ENCODE results near the gene ABHD12.
A peak's percentile ranks its signal among the peaks of the same experiment; 100 is the strongest.

The ABHD12 gene

GRCh38 chr20:25353747-25354705, 36.6 kb downstream of the ABHD12 start:
- Histone ChIP-seq H3K18ac (ENCODE audit: low read length) (peak overlapping the region; percentile 5), H3K27ac (replicated peaks; ENCODE audit: low read length) (no peak overlapping the region), H2BK5ac (ENCODE audit: low read length) (no peak overlapping the region), H3K27me3 (ENCODE audit: control insufficient read depth in 3 of 3, insufficient read depth in 3 of 3, low read depth in 1 of 3, low read length in 3 of 3) (no peaks in the 10 kb centered on the region), H2BK12ac (ENCODE audit: low read length) (no peak overlapping the region), H3K4me1 (ENCODE audit: control insufficient read depth in 2 of 2, insufficient read depth in 1 of 2, low read depth in 1 of 2, low read length in 2 of 2) (peaks cover 3 to 16% of the 10 kb centered on the region in 2 donors), H3K4ac (ENCODE audit: low read length) (no peak overlapping the region), H3K9ac (ENCODE audit: low read depth, low read length, poor library complexity) (peak overlapping the region; percentile 24), H3K9me3 (replicated peaks in 1 of 2; ENCODE audit: control insufficient read depth in 2 of 2, insufficient read depth in 1 of 2, low read depth in 1 of 2, low read length in 2 of 2) (no peaks in the 10 kb centered on the region), H3K14ac (ENCODE audit: low read length) (no peak overlapping the region), H3K23ac (ENCODE audit: low read depth, low read length, poor library complexity) (peak overlapping the region; percentile 17), H2AK5ac (ENCODE audit: low read depth, low read length) (peak overlapping the region; percentile 81), H4K8ac (ENCODE audit: low read depth, low read length) (no peak overlapping the region), H3K79me1 (ENCODE audit: low read depth, low read length) (peaks cover 10% of the 10 kb centered on the region), H2AFZ (ENCODE audit: low read length) (no peak overlapping the region), H3K4me3 (ENCODE audit: low read length in 2 of 2) (no peak overlapping the region), H3K4me2 (ENCODE audit: insufficient read depth, low read length, poor library complexity, severe bottlenecking) (no peak overlapping the region), H3K36me3 (replicated peaks in 1 of 2; ENCODE audit: control insufficient read depth in 2 of 2, insufficient read depth in 2 of 2, low read length in 2 of 2) (no peaks in the 10 kb centered on the region), H2BK15ac (ENCODE audit: low read length) (no peak overlapping the region), H2BK120ac (ENCODE audit: low read depth, low read length) (no peak overlapping the region), H4K91ac (ENCODE audit: low read depth, low read length, poor library complexity) (no peak overlapping the region)
- DNase-seq (ENCODE audit: low spot score), result peak; percentile 12
- no CpG with 5 or more reads among the region's 15 CpGs for WGBS, 2 donors (ENCODE audit: extremely low coverage in 2 of 2, insufficient read length in 2 of 2, insufficient replicate concordance in 1 of 2)

GRCh38 chr20:25353353-25353746, 37.3 kb downstream of the ABHD12 start:
- no peak overlapping the region for H3K4me2 ChIP-seq (ENCODE audit: insufficient read depth, low read length, poor library complexity, severe bottlenecking)
- H3K79me1 ChIP-seq (ENCODE audit: low read depth, low read length), result peaks cover 7% of the 10 kb centered on the region
- no peak overlapping the region for H2BK15ac ChIP-seq (ENCODE audit: low read length)
- no peaks in the 10 kb centered on the region for H3K9me3 ChIP-seq (replicated peaks in 1 of 2; ENCODE audit: control insufficient read depth in 2 of 2, insufficient read depth in 1 of 2, low read depth in 1 of 2, low read length in 2 of 2)
- H3K27ac ChIP-seq (replicated peaks; ENCODE audit: low read length), result no peak overlapping the region
- H3K18ac ChIP-seq (ENCODE audit: low read length), result peak overlapping the region; percentile 5
- H3K4me3 ChIP-seq (ENCODE audit: low read length in 2 of 2), result no peak overlapping the region
- H3K4me1 ChIP-seq (ENCODE audit: control insufficient read depth in 2 of 2, insufficient read depth in 1 of 2, low read depth in 1 of 2, low read length in 2 of 2), result peaks cover 3 to 15% of the 10 kb centered on the region in 2 donors
- no peaks in the 10 kb centered on the region for H3K36me3 ChIP-seq (replicated peaks in 1 of 2; ENCODE audit: control insufficient read depth in 2 of 2, insufficient read depth in 2 of 2, low read length in 2 of 2)
- no peak overlapping the region for H2BK120ac ChIP-seq (ENCODE audit: low read depth, low read length)
- no peak overlapping the region for H3K4ac ChIP-seq (ENCODE audit: low read length)
- no peak overlapping the region for H2BK12ac ChIP-seq (ENCODE audit: low read length)
- no peak overlapping the region for H3K14ac ChIP-seq (ENCODE audit: low read length)
- H4K91ac ChIP-seq (ENCODE audit: low read depth, low read length, poor library complexity), result no peak overlapping the region
- H3K23ac ChIP-seq (ENCODE audit: low read depth, low read length, poor library complexity), result no peak overlapping the region
- H3K27me3 ChIP-seq (ENCODE audit: control insufficient read depth in 3 of 3, insufficient read depth in 3 of 3, low read depth in 1 of 3, low read length in 3 of 3), result no peaks in the 10 kb centered on the region
- no peak overlapping the region for H2AFZ ChIP-seq (ENCODE audit: low read length)
- H2BK5ac ChIP-seq (ENCODE audit: low read length), result no peak overlapping the region
- no peak for DNase-seq (ENCODE audit: low spot score)
- no peak overlapping the region for H3K9ac ChIP-seq (ENCODE audit: low read depth, low read length, poor library complexity)
- no peak overlapping the region for H4K8ac ChIP-seq (ENCODE audit: low read depth, low read length)
- peak overlapping the region; percentile 81 for H2AK5ac ChIP-seq (ENCODE audit: low read depth, low read length)
- no CpG with 5 or more reads among the region's 3 CpGs for WGBS, 2 donors (ENCODE audit: extremely low coverage in 2 of 2, insufficient read length in 2 of 2, insufficient replicate concordance in 1 of 2)

- DNase-seq (ENCODE audit: low spot score), result no peak
- Histone ChIP-seq H2BK120ac (ENCODE audit: low read depth, low read length) (no peak overlapping the region), H3K36me3 (replicated peaks in 1 of 2; ENCODE audit: control insufficient read depth in 2 of 2, insufficient read depth in 2 of 2, low read length in 2 of 2) (no peaks in the 10 kb centered on the region), H3K4ac (ENCODE audit: low read length) (no peak overlapping the region), H3K4me2 (ENCODE audit: insufficient read depth, low read length, poor library complexity, severe bottlenecking) (no peak overlapping the region), H2AK5ac (ENCODE audit: low read depth, low read length) (no peak overlapping the region), H4K91ac (ENCODE audit: low read depth, low read length, poor library complexity) (no peak overlapping the region), H3K23ac (ENCODE audit: low read depth, low read length, poor library complexity) (no peak overlapping the region), H2BK5ac (ENCODE audit: low read length) (no peak overlapping the region), H3K4me1 (ENCODE audit: control insufficient read depth in 2 of 2, insufficient read depth in 1 of 2, low read depth in 1 of 2, low read length in 2 of 2) (peaks cover 3 to 15% of the 10 kb centered on the region in 2 donors), H3K9me3 (replicated peaks in 1 of 2; ENCODE audit: control insufficient read depth in 2 of 2, insufficient read depth in 1 of 2, low read depth in 1 of 2, low read length in 2 of 2) (no peaks in the 10 kb centered on the region), H3K27me3 (ENCODE audit: control insufficient read depth in 3 of 3, insufficient read depth in 3 of 3, low read depth in 1 of 3, low read length in 3 of 3) (no peaks in the 10 kb centered on the region), H2BK15ac (ENCODE audit: low read length) (no peak overlapping the region), H3K79me1 (ENCODE audit: low read depth, low read length) (peaks cover 5% of the 10 kb centered on the region), H2BK12ac (ENCODE audit: low read length) (no peak overlapping the region), H3K27ac (replicated peaks; ENCODE audit: low read length) (no peak overlapping the region), H3K9ac (ENCODE audit: low read depth, low read length, poor library complexity) (no peak overlapping the region), H3K18ac (ENCODE audit: low read length) (no peak overlapping the region), H3K14ac (ENCODE audit: low read length) (no peak overlapping the region), H2AFZ (ENCODE audit: low read length) (no peak overlapping the region), H3K4me3 (ENCODE audit: low read length in 2 of 2) (no peak overlapping the region), H4K8ac (ENCODE audit: low read depth, low read length) (no peak overlapping the region)
- WGBS, 2 donors (ENCODE audit: extremely low coverage in 2 of 2, insufficient read length in 2 of 2, insufficient replicate concordance in 1 of 2), result no CpG with 5 or more reads among the region's 3 CpGs
These were observed 37.9 kb downstream of the ABHD12 start for GRCh38 chr20:25352746-25353145.

GRCh38 chr20:25351024-25351360, 39.6 kb downstream of the ABHD12 start:
- no peak overlapping the region for H3K23ac ChIP-seq (ENCODE audit: low read depth, low read length, poor library complexity)
- H3K4me2 ChIP-seq (ENCODE audit: insufficient read depth, low read length, poor library complexity, severe bottlenecking), result no peak overlapping the region
- no peak overlapping the region for H2BK12ac ChIP-seq (ENCODE audit: low read length)
- H3K36me3 ChIP-seq (replicated peaks in 1 of 2; ENCODE audit: control insufficient read depth in 2 of 2, insufficient read depth in 2 of 2, low read length in 2 of 2), result no peaks in the 10 kb centered on the region
- no peak overlapping the region for H3K14ac ChIP-seq (ENCODE audit: low read length)
- no peak overlapping the region for H4K8ac ChIP-seq (ENCODE audit: low read depth, low read length)
- H3K4me3 ChIP-seq (ENCODE audit: low read length in 2 of 2), result no peak overlapping the region
- no peaks in the 10 kb centered on the region for H3K27me3 ChIP-seq (ENCODE audit: control insufficient read depth in 3 of 3, insufficient read depth in 3 of 3, low read depth in 1 of 3, low read length in 3 of 3)
- peaks cover under 1 to 7% of the 10 kb centered on the region in 2 donors for H3K4me1 ChIP-seq (ENCODE audit: control insufficient read depth in 2 of 2, insufficient read depth in 1 of 2, low read depth in 1 of 2, low read length in 2 of 2)
- no peak overlapping the region for H3K9ac ChIP-seq (ENCODE audit: low read depth, low read length, poor library complexity)
- no peak overlapping the region for H3K27ac ChIP-seq (replicated peaks; ENCODE audit: low read length)
- no peak overlapping the region for H2BK15ac ChIP-seq (ENCODE audit: low read length)
- peaks cover 3% of the 10 kb centered on the region for H3K79me1 ChIP-seq (ENCODE audit: low read depth, low read length)
- no peak overlapping the region for H4K91ac ChIP-seq (ENCODE audit: low read depth, low read length, poor library complexity)
- DNase-seq (ENCODE audit: low spot score), result no peak
- H3K9me3 ChIP-seq (replicated peaks in 1 of 2; ENCODE audit: control insufficient read depth in 2 of 2, insufficient read depth in 1 of 2, low read depth in 1 of 2, low read length in 2 of 2), result no peaks in the 10 kb centered on the region
- H2AFZ ChIP-seq (ENCODE audit: low read length), result no peak overlapping the region
- no peak overlapping the region for H3K18ac ChIP-seq (ENCODE audit: low read length)
- H3K4ac ChIP-seq (ENCODE audit: low read length), result no peak overlapping the region
- H2BK5ac ChIP-seq (ENCODE audit: low read length), result no peak overlapping the region
- no peak overlapping the region for H2BK120ac ChIP-seq (ENCODE audit: low read depth, low read length)
- H2AK5ac ChIP-seq (ENCODE audit: low read depth, low read length), result no peak overlapping the region
